Breast epithelium (tissue), 3 donors: ENCODE measurements around the gene PSMD5.

ENCODE experiments used
- POLR2AphosphoS5 ChIP-seq, 3 donors: sonication (generic); formaldehyde crosslinking; IDR thresholded peaks; one replicate each; pipeline ENCODE4 v1.6.1; 2017; ENCODE audit warnings: antibody characterized with exemption in 3 of 3
- TF ChIP-seq, protein P1 (sequence below), 3 donors: fragments of 450-650 bp; IDR thresholded peaks; one replicate each; pipeline ENCODE4 v1.5.1; 2016 to 2017; ENCODE audit warnings: antibody characterized with exemption in 3 of 3, mild to moderate bottlenecking in 3 of 3, moderate library complexity in 3 of 3

DNA sequence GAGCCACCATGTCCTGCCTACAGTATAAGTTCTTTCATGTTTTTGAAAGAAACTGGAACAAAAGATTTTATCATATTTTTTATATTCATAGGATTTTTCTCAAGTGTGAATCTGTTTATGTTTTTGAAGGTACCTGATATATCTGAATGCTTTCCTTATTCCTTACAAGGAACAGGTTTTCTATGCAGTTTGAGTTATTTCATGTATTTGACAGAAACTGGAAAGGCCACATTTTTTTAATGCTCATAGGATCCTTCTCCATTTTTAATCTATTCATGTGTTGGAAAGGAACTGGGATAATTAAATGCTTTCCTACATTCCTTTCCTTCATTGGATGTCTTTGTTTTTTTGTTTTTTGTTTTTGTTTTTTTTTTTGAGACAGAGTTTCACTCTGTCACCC is 33.8 kb downstream of the PSMD5 start:
- TF ChIP-seq, protein P1, sequence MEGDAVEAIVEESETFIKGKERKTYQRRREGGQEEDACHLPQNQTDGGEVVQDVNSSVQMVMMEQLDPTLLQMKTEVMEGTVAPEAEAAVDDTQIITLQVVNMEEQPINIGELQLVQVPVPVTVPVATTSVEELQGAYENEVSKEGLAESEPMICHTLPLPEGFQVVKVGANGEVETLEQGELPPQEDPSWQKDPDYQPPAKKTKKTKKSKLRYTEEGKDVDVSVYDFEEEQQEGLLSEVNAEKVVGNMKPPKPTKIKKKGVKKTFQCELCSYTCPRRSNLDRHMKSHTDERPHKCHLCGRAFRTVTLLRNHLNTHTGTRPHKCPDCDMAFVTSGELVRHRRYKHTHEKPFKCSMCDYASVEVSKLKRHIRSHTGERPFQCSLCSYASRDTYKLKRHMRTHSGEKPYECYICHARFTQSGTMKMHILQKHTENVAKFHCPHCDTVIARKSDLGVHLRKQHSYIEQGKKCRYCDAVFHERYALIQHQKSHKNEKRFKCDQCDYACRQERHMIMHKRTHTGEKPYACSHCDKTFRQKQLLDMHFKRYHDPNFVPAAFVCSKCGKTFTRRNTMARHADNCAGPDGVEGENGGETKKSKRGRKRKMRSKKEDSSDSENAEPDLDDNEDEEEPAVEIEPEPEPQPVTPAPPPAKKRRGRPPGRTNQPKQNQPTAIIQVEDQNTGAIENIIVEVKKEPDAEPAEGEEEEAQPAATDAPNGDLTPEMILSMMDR (IDR thresholded peaks at IDR 0.05), result no peak
- TF ChIP-seq POLR2AphosphoS5 (IDR thresholded peaks at IDR 0.05), result no peak
